ENCODE measurements around the gene ERBB4.
"Not testable (repeated sequence)": the region's sequence is repeated elsewhere in the genome, so short reads cannot be mapped to it uniquely, and the experiment has no call there.

Gene ERBB4

DNA sequence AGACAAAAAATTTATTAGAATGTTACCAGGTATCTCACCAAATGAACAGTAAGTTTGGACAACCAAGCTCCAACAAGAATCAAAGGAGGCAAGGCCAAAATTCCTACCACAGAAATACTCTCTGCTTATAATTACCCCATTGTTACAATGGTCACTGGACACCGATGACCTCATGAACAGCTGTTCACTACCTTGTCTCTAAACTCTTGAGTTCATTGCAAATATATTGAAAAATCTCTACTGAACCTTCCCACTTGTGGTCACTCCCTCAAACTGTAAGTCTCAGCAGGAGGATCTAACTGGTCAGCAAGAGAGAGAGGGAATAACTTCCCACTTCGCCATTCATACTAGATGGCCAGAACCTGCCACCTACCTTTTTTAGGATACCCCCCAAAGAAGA lies 50.0 kb downstream of the ERBB4 start:
- Histone ChIP-seq H3K9me3 (ENCODE audit: control insufficient read depth, insufficient read depth, low read length) (no peaks in the 10 kb centered on the region), H3K4me3 (ENCODE audit: low read length) (no peak overlapping the region)
- WGBS (ENCODE audit: insufficient coverage, insufficient read length), result no CpG with 5 or more reads among the region's 2 CpGs

DNA sequence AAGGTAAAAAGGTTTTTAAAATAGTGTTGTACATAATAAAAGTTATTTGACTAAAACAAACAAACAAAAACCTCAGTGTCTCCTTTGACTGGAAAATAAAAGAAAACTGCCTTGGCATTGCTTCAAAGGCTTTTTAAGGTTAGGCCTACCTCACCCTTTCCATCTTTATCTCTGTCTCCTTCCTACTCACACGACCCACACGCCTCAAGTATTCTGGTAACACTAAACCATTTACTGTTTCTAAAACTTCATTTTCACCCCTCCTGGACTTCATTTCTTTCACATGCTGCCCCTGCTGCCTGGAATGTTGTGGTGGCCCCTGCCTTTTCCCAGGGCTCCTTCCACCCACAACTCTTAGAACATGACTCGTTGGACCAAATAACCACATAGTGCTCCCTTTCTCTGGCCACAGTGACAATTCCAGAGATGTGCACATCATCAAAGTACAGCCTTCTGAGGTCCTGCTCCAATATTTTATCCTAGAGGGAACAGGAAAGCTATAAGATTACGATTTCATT lies 54.0 kb downstream of the ERBB4 start:
- H3K9me3 ChIP-seq (ENCODE audit: control insufficient read depth, insufficient read depth, low read length), result no peaks in the 10 kb centered on the region
- H3K4me1 ChIP-seq (ENCODE audit: control insufficient read depth, insufficient read depth, low read length), result no peaks in the 10 kb centered on the region; the same call in 1 of the 2 replicates
- no peak overlapping the region for H3K27ac ChIP-seq (ENCODE audit: low read length)
- H3K27me3 ChIP-seq (ENCODE audit: control insufficient read depth, insufficient read depth, low read length), result no peaks in the 10 kb centered on the region
- H3K4me3 ChIP-seq (ENCODE audit: low read length), result no peak overlapping the region
- WGBS (ENCODE audit: insufficient coverage, insufficient read length), result 100% methylated on average over 2 of the region's 4 CpGs
- H3K36me3 ChIP-seq (ENCODE audit: control insufficient read depth, insufficient read depth, low read length), result no peaks in the 10 kb centered on the region
- no peak for DNase-seq (ENCODE audit: low read depth, low spot score)

More for the DNA sequence above, 50.0 kb downstream of the ERBB4 start:
- H3K4me1 ChIP-seq (ENCODE audit: control insufficient read depth, insufficient read depth, low read length), result no peaks in the 10 kb centered on the region; the same call in 1 of the 2 replicates
- no peaks in the 10 kb centered on the region for H3K27me3 ChIP-seq (ENCODE audit: control insufficient read depth, insufficient read depth, low read length)
- no peak overlapping the region for H3K27ac ChIP-seq (ENCODE audit: low read length)
- H3K36me3 ChIP-seq (ENCODE audit: control insufficient read depth, insufficient read depth, low read length), result no peaks in the 10 kb centered on the region
- DNase-seq (ENCODE audit: low read depth, low spot score), result no peak

DNA sequence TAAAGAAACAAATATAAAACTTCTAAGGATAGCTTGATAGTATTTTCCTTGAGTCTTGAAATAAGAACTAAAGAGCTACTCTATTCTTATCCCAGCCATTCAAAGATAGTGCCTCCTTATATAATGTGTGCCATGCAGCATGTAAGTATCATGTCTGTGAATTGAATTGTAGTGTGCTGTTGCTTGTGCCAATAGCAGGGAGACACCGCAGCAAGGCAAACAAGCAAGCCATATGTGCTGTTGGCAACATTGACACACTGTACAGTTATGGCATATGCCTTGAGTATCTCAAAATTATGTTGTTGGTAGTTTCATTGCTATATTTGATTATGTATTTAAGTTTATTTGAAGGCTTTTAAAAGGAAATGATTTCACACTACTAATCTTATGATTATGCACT lies 58.2 kb downstream of the ERBB4 start:
- Histone ChIP-seq H3K36me3 (ENCODE audit: control insufficient read depth, insufficient read depth, low read length) (no peaks in the 10 kb centered on the region), H3K9me3 (ENCODE audit: control insufficient read depth, insufficient read depth, low read length) (no peaks in the 10 kb centered on the region), H3K27ac (ENCODE audit: low read length) (no peak overlapping the region), H3K4me3 (ENCODE audit: low read length) (no peak overlapping the region), H3K4me1 (ENCODE audit: control insufficient read depth, insufficient read depth, low read length) (no peaks in the 10 kb centered on the region; the same call in 1 of the 2 replicates), H3K27me3 (ENCODE audit: control insufficient read depth, insufficient read depth, low read length) (no peaks in the 10 kb centered on the region)
- no CpG with 5 or more reads among the region's 1 CpG for WGBS (ENCODE audit: insufficient coverage, insufficient read length)
- DNase-seq (ENCODE audit: low read depth, low spot score), result no peak

DNA sequence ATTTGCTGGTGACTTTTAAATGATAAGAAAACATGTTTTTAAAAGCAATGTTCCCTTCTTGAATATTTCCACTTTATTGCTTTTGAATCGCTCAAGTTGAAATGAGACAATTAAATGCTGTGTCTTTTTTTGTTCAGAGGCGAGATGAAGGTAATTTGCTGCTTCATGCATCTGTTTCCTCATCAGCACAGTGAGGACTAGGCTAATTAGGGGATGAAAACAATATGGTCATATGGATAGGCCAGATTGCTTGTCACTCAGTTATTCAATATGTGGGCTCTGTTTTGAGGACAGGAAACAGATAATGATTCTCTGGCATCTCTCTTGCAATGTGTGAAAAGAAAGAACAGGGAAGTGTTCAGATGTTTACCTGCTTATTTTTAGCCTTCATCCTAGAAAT lies 61.0 kb downstream of the ERBB4 start:
- no peak overlapping the region for H3K27ac ChIP-seq (ENCODE audit: low read length)

DNA sequence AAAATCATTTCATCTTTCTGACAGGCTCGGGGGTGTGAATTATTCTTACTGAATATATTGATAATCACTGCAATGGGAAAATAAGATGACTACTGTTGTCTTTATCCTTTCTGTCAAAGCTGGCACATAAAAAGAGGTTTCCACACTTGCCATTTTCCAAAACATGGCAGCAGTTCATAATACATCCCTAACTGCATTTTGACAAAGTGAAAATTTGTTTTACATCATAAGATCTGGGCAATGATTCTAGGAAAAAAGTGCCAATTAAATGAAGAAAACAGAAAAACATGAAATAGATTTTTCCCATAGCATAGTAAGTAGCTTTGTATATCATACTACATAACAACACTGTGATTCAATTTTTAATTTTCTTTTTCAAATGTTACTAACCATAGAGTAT lies 65.4 kb downstream of the ERBB4 start:
- DNase-seq (ENCODE audit: low read depth, low spot score), result no peak
- no peaks in the 10 kb centered on the region for H3K4me1 ChIP-seq (ENCODE audit: control insufficient read depth, insufficient read depth, low read length)
- no CpG with 5 or more reads among the region's 1 CpG for WGBS (ENCODE audit: insufficient coverage, insufficient read length)
- H3K4me3 ChIP-seq (ENCODE audit: low read length), result no peak overlapping the region
- no peaks in the 10 kb centered on the region for H3K9me3 ChIP-seq (ENCODE audit: control insufficient read depth, insufficient read depth, low read length)
- H3K27ac ChIP-seq (ENCODE audit: low read length), result no peak overlapping the region
- H3K27me3 ChIP-seq (ENCODE audit: control insufficient read depth, insufficient read depth, low read length), result no peaks in the 10 kb centered on the region
- no peaks in the 10 kb centered on the region for H3K36me3 ChIP-seq (ENCODE audit: control insufficient read depth, insufficient read depth, low read length)

More for the DNA sequence above, 61.0 kb downstream of the ERBB4 start:
- WGBS (ENCODE audit: insufficient coverage, insufficient read length), result no CpG with 5 or more reads among the region's 2 CpGs
- H3K36me3 ChIP-seq (ENCODE audit: control insufficient read depth, insufficient read depth, low read length), result no peaks in the 10 kb centered on the region
- H3K4me1 ChIP-seq (ENCODE audit: control insufficient read depth, insufficient read depth, low read length), result no peaks in the 10 kb centered on the region
- no peak overlapping the region for H3K4me3 ChIP-seq (ENCODE audit: low read length)
- DNase-seq (ENCODE audit: low read depth, low spot score), result no peak
- no peaks in the 10 kb centered on the region for H3K9me3 ChIP-seq (ENCODE audit: control insufficient read depth, insufficient read depth, low read length)
- H3K27me3 ChIP-seq (ENCODE audit: control insufficient read depth, insufficient read depth, low read length), result no peaks in the 10 kb centered on the region

DNA sequence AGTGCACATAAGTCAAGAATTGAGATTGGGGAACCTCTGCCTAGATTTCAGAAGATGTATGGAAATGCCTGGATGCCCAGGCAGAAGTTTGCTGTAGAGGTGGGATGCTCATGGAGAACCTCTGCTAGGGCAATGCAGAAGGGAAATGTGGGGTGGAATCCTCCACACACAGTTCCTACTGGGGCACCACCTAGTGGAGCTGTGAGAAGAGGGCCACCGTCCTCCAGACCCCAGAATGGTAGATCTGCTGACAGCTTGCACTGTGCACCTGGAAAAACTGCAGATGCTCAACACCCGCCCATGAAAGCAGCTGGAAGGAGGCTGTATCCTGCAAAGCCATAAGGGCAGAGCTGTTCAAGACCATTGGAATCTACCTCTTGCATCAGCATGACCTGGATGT lies 71.1 kb downstream of the ERBB4 start:
- WGBS (ENCODE audit: insufficient coverage, insufficient read length), result no CpG with 5 or more reads among the region's 2 CpGs

DNA sequence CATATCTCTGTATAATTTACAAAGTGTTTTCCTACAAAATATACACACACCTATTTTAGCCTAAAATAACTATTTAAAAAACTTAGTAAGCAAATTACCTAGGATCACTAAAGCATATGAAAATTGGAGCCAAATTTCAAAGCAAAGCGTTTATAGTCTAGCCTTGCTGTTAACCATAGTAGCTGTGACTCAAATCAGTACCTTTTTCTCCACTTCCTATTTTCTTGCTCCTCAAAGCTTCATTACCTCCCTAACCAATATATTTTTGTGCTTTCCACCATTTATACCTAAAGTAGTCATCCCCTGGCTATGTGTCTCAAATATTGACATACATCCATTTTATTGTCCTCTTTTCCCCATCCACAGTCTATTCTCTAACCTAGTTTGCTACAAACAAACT lies 73.1 kb downstream of the ERBB4 start:
- H3K36me3 ChIP-seq (ENCODE audit: control insufficient read depth, insufficient read depth, low read length), result no peaks in the 10 kb centered on the region
- WGBS (ENCODE audit: insufficient coverage, insufficient read length), result no CpG with 5 or more reads among the region's 1 CpG
- H3K27me3 ChIP-seq (ENCODE audit: control insufficient read depth, insufficient read depth, low read length), result no peaks in the 10 kb centered on the region
- H3K27ac ChIP-seq (ENCODE audit: low read length), result no peak overlapping the region
- H3K4me3 ChIP-seq (ENCODE audit: low read length), result no peak overlapping the region
- H3K4me1 ChIP-seq (ENCODE audit: control insufficient read depth, insufficient read depth, low read length), result no peaks in the 10 kb centered on the region
- no peak for DNase-seq (ENCODE audit: low read depth, low spot score)
- no peaks in the 10 kb centered on the region for H3K9me3 ChIP-seq (ENCODE audit: control insufficient read depth, insufficient read depth, low read length)

More for the DNA sequence above, 71.1 kb downstream of the ERBB4 start:
- H3K4me1 ChIP-seq (ENCODE audit: control insufficient read depth, insufficient read depth, low read length); H3K4me3 ChIP-seq (ENCODE audit: low read length); H3K9me3 ChIP-seq (ENCODE audit: control insufficient read depth, insufficient read depth, low read length); H3K27ac ChIP-seq (ENCODE audit: low read length); H3K27me3 ChIP-seq (ENCODE audit: control insufficient read depth, insufficient read depth, low read length); H3K36me3 ChIP-seq (ENCODE audit: control insufficient read depth, insufficient read depth, low read length); DNase-seq (ENCODE audit: low read depth, low spot score): not testable (repeated sequence)

DNA sequence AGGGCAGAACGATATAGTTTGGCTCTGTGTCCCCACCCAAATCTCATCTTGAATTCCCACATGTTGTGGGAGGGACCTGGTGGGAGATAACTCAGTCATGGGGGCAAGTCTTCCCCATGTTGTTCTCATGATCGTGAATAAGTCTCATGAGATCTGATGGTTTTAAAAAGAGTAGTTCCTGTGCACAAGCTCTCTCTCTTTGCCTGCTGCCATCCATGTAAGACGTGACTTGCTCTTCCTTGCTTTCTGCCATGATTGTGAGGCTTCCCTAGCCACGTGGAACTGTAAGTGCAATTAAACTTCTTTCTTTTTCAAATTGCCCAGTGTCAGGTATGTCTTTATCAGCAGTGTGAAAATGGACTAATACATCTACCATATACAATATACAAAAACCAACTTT lies 76.9 kb downstream of the ERBB4 start:
- not testable (repeated sequence) for H3K4me3 ChIP-seq (ENCODE audit: low read length); DNase-seq (ENCODE audit: low read depth, low spot score); H3K27me3 ChIP-seq (ENCODE audit: control insufficient read depth, insufficient read depth, low read length); H3K36me3 ChIP-seq (ENCODE audit: control insufficient read depth, insufficient read depth, low read length); H3K27ac ChIP-seq (ENCODE audit: low read length); H3K4me1 ChIP-seq (ENCODE audit: control insufficient read depth, insufficient read depth, low read length); H3K9me3 ChIP-seq (ENCODE audit: control insufficient read depth, insufficient read depth, low read length)
- no CpG with 5 or more reads among the region's 4 CpGs for WGBS (ENCODE audit: insufficient coverage, insufficient read length)

DNA sequence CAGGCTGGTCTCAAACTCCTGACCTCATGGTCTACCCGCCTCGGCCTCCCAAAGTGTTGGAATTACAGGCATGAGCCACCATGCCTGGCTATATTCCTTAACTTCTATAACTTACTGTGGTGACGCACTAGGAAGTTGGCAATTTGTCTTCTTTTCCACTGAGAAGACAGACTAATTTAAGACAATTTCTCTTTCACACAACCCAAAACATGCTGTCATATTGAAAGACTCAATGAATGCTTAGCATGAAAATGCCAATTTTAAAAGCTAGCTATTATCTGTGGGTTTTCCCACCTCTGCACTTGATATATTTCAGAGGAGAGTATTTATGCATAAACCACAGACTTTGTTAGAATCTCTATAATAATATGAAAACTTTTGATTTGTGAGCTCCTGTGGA lies 84.5 kb downstream of the ERBB4 start:
- no peak overlapping the region for H3K27ac ChIP-seq (ENCODE audit: low read length)
- no peaks in the 10 kb centered on the region for H3K9me3 ChIP-seq (ENCODE audit: control insufficient read depth, insufficient read depth, low read length)
- no peaks in the 10 kb centered on the region for H3K36me3 ChIP-seq (ENCODE audit: control insufficient read depth, insufficient read depth, low read length)
- no peaks in the 10 kb centered on the region for H3K4me1 ChIP-seq (ENCODE audit: control insufficient read depth, insufficient read depth, low read length)
- no peak overlapping the region for H3K4me3 ChIP-seq (ENCODE audit: low read length)
- DNase-seq (ENCODE audit: low read depth, low spot score), result no peak
- no peaks in the 10 kb centered on the region for H3K27me3 ChIP-seq (ENCODE audit: control insufficient read depth, insufficient read depth, low read length)
- WGBS (ENCODE audit: insufficient coverage, insufficient read length), result no CpG with 5 or more reads among the region's 3 CpGs

DNA sequence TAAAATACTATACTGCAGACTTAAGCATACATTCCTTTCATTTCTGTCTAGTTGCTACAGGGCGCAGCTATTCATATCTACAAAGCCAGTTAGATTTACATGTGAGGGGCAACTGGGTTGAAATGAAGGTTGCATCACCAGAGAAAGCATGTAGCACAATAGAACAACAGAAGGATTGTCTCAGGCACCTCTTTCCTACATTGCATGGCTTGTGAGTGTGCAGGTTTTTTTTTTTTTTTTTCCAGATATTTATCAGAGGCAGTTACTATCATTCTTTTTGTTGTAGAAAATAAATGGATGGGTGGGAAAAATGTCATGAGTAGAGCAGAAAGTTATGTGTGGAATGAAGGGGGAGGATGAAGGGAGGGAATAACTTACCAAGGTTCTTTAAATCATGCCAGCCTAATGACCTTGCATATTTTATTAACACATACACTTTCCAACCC lies 86.8 kb downstream of the ERBB4 start:
- no peaks in the 10 kb centered on the region for H3K36me3 ChIP-seq (ENCODE audit: control insufficient read depth, insufficient read depth, low read length)
- no peaks in the 10 kb centered on the region for H3K4me1 ChIP-seq (ENCODE audit: control insufficient read depth, insufficient read depth, low read length)
- no CpG with 5 or more reads among the region's 1 CpG for WGBS (ENCODE audit: insufficient coverage, insufficient read length)
- H3K27ac ChIP-seq (ENCODE audit: low read length), result no peak overlapping the region
- no peaks in the 10 kb centered on the region for H3K9me3 ChIP-seq (ENCODE audit: control insufficient read depth, insufficient read depth, low read length)
- H3K4me3 ChIP-seq (ENCODE audit: low read length), result no peak overlapping the region
- H3K27me3 ChIP-seq (ENCODE audit: control insufficient read depth, insufficient read depth, low read length), result no peaks in the 10 kb centered on the region
- no peak for DNase-seq (ENCODE audit: low read depth, low spot score)

DNA sequence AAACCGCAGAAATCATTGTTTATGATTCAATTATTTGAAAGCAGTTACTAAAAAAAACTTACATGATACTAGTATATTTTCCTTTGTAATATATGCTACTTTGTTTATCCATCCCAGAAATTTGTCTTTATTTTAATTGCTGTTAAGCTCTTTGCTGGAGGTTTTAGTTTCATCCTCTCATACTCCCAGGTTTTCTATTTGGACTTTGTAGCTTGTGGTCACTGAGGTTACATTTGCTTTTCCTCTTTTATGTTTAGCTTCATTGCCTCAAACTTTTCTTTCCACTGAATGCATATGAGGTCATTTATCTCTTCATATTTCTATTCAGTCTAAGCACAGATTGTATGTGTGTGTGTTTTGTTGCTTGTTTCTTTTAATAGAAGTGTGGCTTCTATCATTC lies 89.9 kb downstream of the ERBB4 start:
- no peaks in the 10 kb centered on the region for H3K27me3 ChIP-seq (ENCODE audit: control insufficient read depth, insufficient read depth, low read length)
- H3K27ac ChIP-seq (ENCODE audit: low read length), result no peak overlapping the region
- no peak overlapping the region for H3K4me3 ChIP-seq (ENCODE audit: low read length)
- H3K9me3 ChIP-seq (ENCODE audit: control insufficient read depth, insufficient read depth, low read length), result no peaks in the 10 kb centered on the region
- H3K36me3 ChIP-seq (ENCODE audit: control insufficient read depth, insufficient read depth, low read length), result no peaks in the 10 kb centered on the region
- no peaks in the 10 kb centered on the region for H3K4me1 ChIP-seq (ENCODE audit: control insufficient read depth, insufficient read depth, low read length)
- WGBS (ENCODE audit: insufficient coverage, insufficient read length), result no CpG with 5 or more reads among the region's 1 CpG
- DNase-seq (ENCODE audit: low read depth, low spot score), result no peak
